ENCODE data around the gene EDDM3A. TPM values are rescaled to one million over a fixed set of nuclear protein-coding genes. Genes with fewer than 3 reads are reported as not detected.

The EDDM3A gene
- polyA plus RNA-seq, 1 experiment, result not detected

GRCh38 chr14:20775043-20775442 is 29.4 kb downstream of the EDDM3A start:
- H3K4me3 ChIP-seq (ENCODE audit: low read depth, low read length), result no peak overlapping the region
- ChIA-PET CTCF (no interaction called here), POLR2A (no interaction called here)
- H3K27ac ChIP-seq (ENCODE audit: low read depth, low read length), result no peak overlapping the region
- no peak for TF ChIP-seq CTCF (IDR thresholded peaks at IDR 0.05; ENCODE audit: low read depth, low read length)
- DNase-seq (ENCODE audit: low read depth, low spot score), result no peak
- no peaks in the 10 kb centered on the region for H3K9me3 ChIP-seq (ENCODE audit: control insufficient read depth, insufficient read depth, low read length)
- H3K27me3 ChIP-seq (ENCODE audit: control insufficient read depth, insufficient read depth, low read length), result no peaks in the 10 kb centered on the region

GRCh38 chr14:20775901-20776300 is 30.2 kb downstream of the EDDM3A start:
- H3K27ac ChIP-seq (ENCODE audit: low read depth, low read length), result no peak overlapping the region
- CTCF ChIA-PET, result no interaction called here
- H3K27me3 ChIP-seq (ENCODE audit: control insufficient read depth, insufficient read depth, low read length), result no peaks in the 10 kb centered on the region
- TF ChIP-seq CTCF (IDR thresholded peaks at IDR 0.05; ENCODE audit: low read depth, low read length), result no peak
- no peaks in the 10 kb centered on the region for H3K9me3 ChIP-seq (ENCODE audit: control insufficient read depth, insufficient read depth, low read length)
- DNase-seq (ENCODE audit: low read depth, low spot score), result no peak
- no peak overlapping the region for H3K4me3 ChIP-seq (ENCODE audit: low read depth, low read length)
- POLR2A ChIA-PET, result no interaction called here

- no peaks in the 10 kb centered on the region for H3K27me3 ChIP-seq (ENCODE audit: control insufficient read depth, insufficient read depth, low read length)
- no peaks in the 10 kb centered on the region; the same call in 1 of the 2 replicates for H3K9me3 ChIP-seq (ENCODE audit: control insufficient read depth, insufficient read depth, low read length)
- no peak overlapping the region for H3K27ac ChIP-seq (ENCODE audit: low read depth, low read length)
- no peak overlapping the region for H3K4me3 ChIP-seq (ENCODE audit: low read depth, low read length)
- TF ChIP-seq CTCF (IDR thresholded peaks at IDR 0.05; ENCODE audit: low read depth, low read length), result no peak
- POLR2A ChIA-PET, result no interaction called here
- CTCF ChIA-PET, result interaction anchor here (0.5 kb wide), 1 partner anchor 294 kb away, joined by 4 read pairs; no protein-coding TSS in a partner anchor
- no peak for DNase-seq (ENCODE audit: low read depth, low spot score)
Measured at GRCh38 chr14:20781803-20782202, 36.1 kb downstream of the EDDM3A start.

- Histone ChIP-seq H3K9me3 (ENCODE audit: control insufficient read depth, insufficient read depth, low read length) (no peaks in the 10 kb centered on the region; the same call in 1 of the 2 replicates), H3K27ac (ENCODE audit: low read depth, low read length) (no peak overlapping the region), H3K27me3 (ENCODE audit: control insufficient read depth, insufficient read depth, low read length) (no peaks in the 10 kb centered on the region), H3K4me3 (ENCODE audit: low read depth, low read length) (no peak overlapping the region)
- POLR2A ChIA-PET, result no interaction called here
- TF ChIP-seq CTCF (IDR thresholded peaks at IDR 0.05; ENCODE audit: low read depth, low read length), result no peak
- CTCF ChIA-PET, result no interaction called here
- no peak for DNase-seq (ENCODE audit: low read depth, low spot score)
Measured at GRCh38 chr14:20782280-20782890, 36.7 kb downstream of the EDDM3A start.

DNA sequence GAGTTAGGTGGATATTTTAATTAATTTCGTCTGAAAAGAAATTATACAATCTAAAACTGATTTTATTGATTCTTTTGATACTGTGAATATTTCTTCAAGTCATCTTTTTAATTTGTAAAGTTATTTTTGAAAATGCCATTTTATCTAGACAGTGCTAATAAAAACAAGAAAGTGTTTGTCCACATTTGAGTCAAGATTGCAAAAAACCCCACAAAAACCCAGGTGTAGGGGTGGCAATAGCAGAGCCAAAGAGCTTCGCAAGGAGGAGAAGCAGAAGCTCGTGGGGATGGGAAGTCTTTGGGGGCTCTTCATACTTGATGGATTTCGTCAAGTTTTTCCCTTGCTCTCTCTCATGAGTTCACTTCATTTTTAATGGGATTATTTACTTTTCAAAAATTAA is 41.3 kb downstream of the EDDM3A start:
- TF ChIP-seq CTCF (IDR thresholded peaks at IDR 0.05; ENCODE audit: low read depth, low read length), result no peak
- ChIA-PET POLR2A (no interaction called here), CTCF (no interaction called here)
- no peak overlapping the region for H3K4me3 ChIP-seq (ENCODE audit: low read depth, low read length)
- no peak for DNase-seq (ENCODE audit: low read depth, low spot score)
- no peaks in the 10 kb centered on the region; the same call in 1 of the 2 replicates for H3K9me3 ChIP-seq (ENCODE audit: control insufficient read depth, insufficient read depth, low read length)
- H3K27me3 ChIP-seq (ENCODE audit: control insufficient read depth, insufficient read depth, low read length), result no peaks in the 10 kb centered on the region
- no peak overlapping the region for H3K27ac ChIP-seq (ENCODE audit: low read depth, low read length)

Measured in AG04450 (cell line).